Naive thymus-derived CD4-positive, alpha-beta T cell (primary cell): ENCODE data around the gene ARFGEF2. TPM values are rescaled to one million over a fixed set of nuclear protein-coding genes. Genes with fewer than 3 reads are reported as not detected.
"Not testable (repeated sequence)": the region's sequence is repeated elsewhere in the genome, so short reads cannot be mapped to it uniquely, and the experiment has no call there.

Experiments
- ATAC-seq: fragments of 150-1000 bp; cut with Tn5 transposase; 2 replicates; pipeline ENCODE4 v1.10.0; 2021; ENCODE audit warnings: mild to moderate bottlenecking, moderate library complexity
- CTCF ChIA-PET: fragments of 350-600 bp; sonication (Branson Sonifier 250); formaldehyde crosslinking; loops from one replicate; lab custom pipeline; 2021; ENCODE audit warnings: antibody characterized with exemption; lab: Charles Lee
- POLR2A ChIA-PET: fragments of 350-600 bp; sonication (Branson Sonifier 250); formaldehyde crosslinking; loops from one replicate; lab custom pipeline; 2021; ENCODE audit warnings: antibody characterized with exemption, inconsistent platforms; lab: Charles Lee
- DNase-seq, 9 donors: peaks; one replicate each; pipeline versions ENCODE4 v3.0.0 to v3.0.0-alpha.2; 2020 to 2022; ENCODE audit warnings: mixed read lengths in 1 of 9
- H3K27ac ChIP-seq: one replicate; pipeline ENCODE4 v1.7.0; 2013; ENCODE audit warnings: mild to moderate bottlenecking, low read depth, low read length, moderate library complexity
- H3K27me3 ChIP-seq, 2 donors: one replicate each; pipeline ENCODE4 v1.7.0; 2013; ENCODE audit warnings: low read length in 2 of 2, mild to moderate bottlenecking in 2 of 2, moderate library complexity in 2 of 2; ENCODE audit not compliant: control insufficient read depth in 2 of 2, insufficient read depth in 2 of 2
- H3K36me3 ChIP-seq, 3 experiments: 1 replicate in 2 of 3; 2 replicates in 1 of 3; pipeline ENCODE4 v1.7.0; 2013; ENCODE audit warnings: low read length in 3 of 3, mild to moderate bottlenecking in 3 of 3, moderate library complexity in 1 of 3; ENCODE audit not compliant: insufficient read depth in 3 of 3, control insufficient read depth in 2 of 3
- H3K4me1 ChIP-seq, 2 donors: one replicate each; pipeline ENCODE4 v1.7.0; 2013; ENCODE audit warnings: low read length in 2 of 2, mild to moderate bottlenecking in 2 of 2, moderate library complexity in 1 of 2; ENCODE audit not compliant: control insufficient read depth in 2 of 2, insufficient read depth in 2 of 2
- H3K4me3 ChIP-seq: 2 replicates; pipeline ENCODE4 v1.7.0; 2013; ENCODE audit warnings: mild to moderate bottlenecking, low read length
- H3K9me3 ChIP-seq, 3 experiments: 1 replicate in 2 of 3; 2 replicates in 1 of 3; pipeline ENCODE4 v1.7.0; 2013; ENCODE audit warnings: low read length in 3 of 3; ENCODE audit not compliant: control insufficient read depth in 2 of 3
- H3K27ac Mint-ChIP-seq, 9 donors: one replicate each; pipeline ENCODE4 v1.8.0; 2020 to 2022; ENCODE audit warnings: mixed read lengths in 9 of 9, mild to moderate bottlenecking in 8 of 9, moderate library complexity in 5 of 9, inconsistent platforms in 2 of 9
- H3K27me3 Mint-ChIP-seq, 5 donors: one replicate each; pipeline ENCODE4 v1.8.0; 2021 to 2022; ENCODE audit warnings: mixed read lengths in 5 of 5, mild to moderate bottlenecking in 1 of 5
- H3K36me3 Mint-ChIP-seq, 5 donors: one replicate each; pipeline ENCODE4 v1.8.0; 2020 to 2022; ENCODE audit warnings: mixed read lengths in 5 of 5, mild to moderate bottlenecking in 3 of 5, inconsistent platforms in 1 of 5
- H3K4me1 Mint-ChIP-seq, 7 donors: one replicate each; pipeline ENCODE4 v1.8.0; 2020 to 2022; ENCODE audit warnings: mixed read lengths in 7 of 7, mild to moderate bottlenecking in 3 of 7, inconsistent platforms in 1 of 7
- H3K4me3 Mint-ChIP-seq, 10 donors: one replicate each; pipeline ENCODE4 v1.8.0; 2020 to 2022; ENCODE audit warnings: mild to moderate bottlenecking in 10 of 10, mixed read lengths in 10 of 10, moderate library complexity in 6 of 10, inconsistent platforms in 2 of 10
- H3K9me3 Mint-ChIP-seq, 11 donors: one replicate each; pipeline ENCODE4 v1.8.0; 2020 to 2022; ENCODE audit warnings: mixed read lengths in 11 of 11, mild to moderate bottlenecking in 4 of 11, inconsistent platforms in 1 of 11, moderate library complexity in 1 of 11
- intact Hi-C, 2 donors: fragments of 100-400 bp; cut with micrococcal nuclease; formaldehyde crosslinking; loops; one replicate each; pipeline ENCODE4 v1.15.1; 2023
- polyA plus RNA-seq, 2 donors: library from polyadenylated mRNA; unstranded; fragments of 300-500 nt; fragmentation: Illumina TruSeq; gene quantifications; one replicate each; pipeline ENCODE4 v1.2.3, GENCODE V29; 2021
- total RNA-seq, 6 experiments: library from RNA in 5 of 6; stranded (reverse) in 5 of 6; gene quantifications; 1 replicate in 5 of 6; 2 replicates in 1 of 6; pipeline ENCODE4 v1.2.3 and lab custom pipeline; 2021 to 2026

The ARFGEF2 gene
- total and polyA plus RNA-seq, 7 experiments from 2014 or later: 10.1 to 33.5 (median 29.9) TPM

DNA sequence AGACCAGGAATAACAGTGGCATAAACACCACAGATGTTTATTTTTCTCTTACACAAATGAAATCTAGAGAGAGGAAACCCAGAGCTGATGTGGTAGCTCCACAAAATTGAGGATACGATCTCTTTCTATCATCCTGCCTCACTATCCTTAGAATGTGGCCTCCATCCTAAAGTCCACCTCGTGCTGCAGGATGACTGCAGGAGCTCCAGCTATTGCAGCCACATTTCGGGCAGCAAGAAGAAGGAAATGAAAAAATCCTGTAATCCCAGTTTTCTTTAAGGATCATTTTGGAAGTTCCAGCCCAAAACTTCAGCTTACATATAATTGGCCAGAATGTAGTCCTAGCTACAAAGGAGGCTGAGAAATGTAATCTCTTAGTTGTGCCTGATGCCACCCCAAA lies 41.2 kb upstream of the ARFGEF2 start:
- no peak overlapping the region for H3K27ac Mint-ChIP-seq

DNA sequence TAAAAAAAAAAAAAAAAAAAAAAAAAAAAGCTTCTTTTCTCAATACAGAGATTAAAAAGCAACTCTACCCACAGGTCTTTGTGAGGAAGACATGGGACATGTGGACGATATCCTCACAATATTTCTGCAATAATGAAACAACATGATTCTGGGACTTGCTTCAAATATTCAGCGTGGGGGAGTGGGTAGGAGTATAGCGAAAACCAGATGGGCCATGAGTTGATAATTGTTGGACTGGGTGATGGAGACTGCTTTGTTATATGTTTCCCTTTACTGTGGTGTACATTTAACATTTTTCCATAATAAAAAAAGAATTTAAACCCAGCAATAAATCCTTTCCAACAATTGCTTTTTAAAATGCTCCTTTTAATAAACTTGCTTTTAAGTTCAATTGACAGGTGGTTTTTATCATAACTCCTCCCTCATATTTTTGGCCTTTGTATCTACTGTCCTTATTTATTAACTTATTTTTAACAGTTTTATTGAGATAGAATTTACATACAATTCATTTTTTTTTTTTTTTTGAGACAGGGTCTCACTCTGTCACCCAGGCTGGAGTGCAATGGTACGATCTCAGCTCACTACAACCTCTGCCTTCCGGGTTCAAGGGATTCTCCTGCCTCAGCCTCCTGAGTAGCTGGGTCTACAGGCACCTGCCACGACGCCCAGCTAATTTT lies 40.4 kb upstream of the ARFGEF2 start:
- DNase-seq: no peak
- H3K27me3 ChIP-seq: no peaks in the 10 kb centered on the region
- ChIA-PET CTCF (no interaction called here), POLR2A (no interaction called here)
- H3K4me3 Mint-ChIP-seq: no peak overlapping the region
- intact Hi-C loops: no loop called here
- no peak overlapping the region for H3K4me3 ChIP-seq
- H3K36me3 ChIP-seq: no peaks in the 10 kb centered on the region
- no peaks in the 10 kb centered on the region for H3K9me3 Mint-ChIP-seq
- no peaks in the 10 kb centered on the region for H3K4me1 ChIP-seq
- no peaks in the 10 kb centered on the region for H3K36me3 Mint-ChIP-seq
- H3K9me3 ChIP-seq: no peaks in the 10 kb centered on the region
- ATAC-seq: no peak
- no peak overlapping the region for H3K27ac ChIP-seq
- peaks cover 0 to 1% (median 0%) of the 10 kb centered on the region in 7 donors for H3K4me1 Mint-ChIP-seq
- H3K27me3 Mint-ChIP-seq: peaks cover 0 to 2% (median 0%) of the 10 kb centered on the region in 5 donors
- H3K27ac Mint-ChIP-seq: no peak overlapping the region

More for the DNA sequence above, 41.2 kb upstream of the ARFGEF2 start:
- intact Hi-C loops: no loop called here
- ChIA-PET POLR2A (no interaction called here), CTCF (interaction anchor here (0.6 kb wide), 1 partner anchor 35 kb away, joined by 5 read pairs; no protein-coding TSS in a partner anchor)
- Histone ChIP-seq H3K4me1 (no peaks in the 10 kb centered on the region), H3K4me3 (no peak overlapping the region), H3K27me3 (no peaks in the 10 kb centered on the region), H3K36me3 (no peaks in the 10 kb centered on the region), H3K9me3 (no peaks in the 10 kb centered on the region), H3K27ac (no peak overlapping the region)
- ATAC-seq: no peak
- Mint-ChIP-seq H3K9me3 (no peaks in the 10 kb centered on the region), H3K4me3 (no peak overlapping the region), H3K36me3 (no peaks in the 10 kb centered on the region), H3K4me1 (peaks cover 0 to 6% (median 0%) of the 10 kb centered on the region in 7 donors), H3K27me3 (peaks cover 0 to 2% (median 0%) of the 10 kb centered on the region in 5 donors)
- DNase-seq: no peak

DNA sequence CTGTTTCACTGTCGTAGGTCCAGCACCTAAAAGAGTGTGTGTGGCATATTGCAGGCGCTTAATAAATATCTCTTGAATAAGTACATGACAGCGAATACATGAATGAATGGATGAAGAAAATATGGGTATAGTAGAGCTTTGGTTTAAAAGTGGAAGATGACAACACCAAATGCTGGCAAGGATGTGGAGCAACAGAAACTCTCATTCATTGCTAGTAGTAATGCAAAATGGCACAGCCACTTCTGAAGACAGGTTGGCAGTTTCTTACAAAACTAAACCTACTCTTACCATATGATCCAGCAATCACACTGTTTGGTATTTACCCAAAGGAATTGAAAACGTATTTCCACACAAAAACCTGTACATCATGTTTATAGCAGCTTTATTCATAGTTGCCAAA lies 36.3 kb upstream of the ARFGEF2 start:
- Histone ChIP-seq H3K36me3 (no peaks in the 10 kb centered on the region), H3K4me1 (no peaks in the 10 kb centered on the region), H3K27me3 (no peaks in the 10 kb centered on the region), H3K27ac (no peak overlapping the region), H3K4me3 (no peak overlapping the region), H3K9me3 (no peaks in the 10 kb centered on the region)
- no peaks in the 10 kb centered on the region for H3K9me3 Mint-ChIP-seq
- intact Hi-C loops: no loop called here
- H3K4me3 Mint-ChIP-seq: no peak overlapping the region
- DNase-seq (no peak), ATAC-seq (no peak)
- ChIA-PET POLR2A (no interaction called here), CTCF (no interaction called here)
- peaks cover 3 to 14% (median 6%) of the 10 kb centered on the region in 5 donors for H3K27me3 Mint-ChIP-seq
- no peak overlapping the region for H3K27ac Mint-ChIP-seq
- no peaks in the 10 kb centered on the region for H3K36me3 Mint-ChIP-seq
- peaks cover 0 to 1% (median 0%) of the 10 kb centered on the region in 7 donors for H3K4me1 Mint-ChIP-seq

- no peak overlapping the region for H3K4me3 Mint-ChIP-seq
- no peaks in the 10 kb centered on the region for H3K9me3 ChIP-seq
- ATAC-seq: no peak
- peaks cover 3 to 18% (median 8%) of the 10 kb centered on the region in 5 donors for H3K27me3 Mint-ChIP-seq
- POLR2A ChIA-PET: interaction anchor here (0.5 kb wide), 1 partner anchor 14 kb away, joined by 3 read pairs; no protein-coding TSS in a partner anchor
- no peaks in the 10 kb centered on the region for H3K27me3 ChIP-seq
- H3K27ac Mint-ChIP-seq: no peak overlapping the region
- peaks cover 0 to 3% (median 0%) of the 10 kb centered on the region in 7 donors for H3K4me1 Mint-ChIP-seq
- CTCF ChIA-PET: no interaction called here
- no peak overlapping the region for H3K27ac ChIP-seq
- H3K4me1 ChIP-seq: no peaks in the 10 kb centered on the region
- no peak for DNase-seq
- H3K36me3 Mint-ChIP-seq: no peaks in the 10 kb centered on the region
- H3K36me3 ChIP-seq: no peaks in the 10 kb centered on the region
- intact Hi-C loops: no loop called here
- no peaks in the 10 kb centered on the region for H3K9me3 Mint-ChIP-seq
- H3K4me3 ChIP-seq: no peak overlapping the region
Observed at GRCh38 chr20:48886194-48886593, 35.3 kb upstream of the ARFGEF2 start.

GRCh38 chr20:48886811-48887210 lies 34.7 kb upstream of the ARFGEF2 start:
- Mint-ChIP-seq H3K9me3 (no peaks in the 10 kb centered on the region), H3K36me3 (no peaks in the 10 kb centered on the region), H3K27ac (no peak overlapping the region), H3K4me3 (no peak overlapping the region), H3K27me3 (peaks cover 3 to 21% (median 8%) of the 10 kb centered on the region in 5 donors), H3K4me1 (peaks cover 0 to 3% (median 0%) of the 10 kb centered on the region in 7 donors)
- no peak overlapping the region for H3K27ac ChIP-seq
- DNase-seq: no peak
- intact Hi-C loops: no loop called here
- H3K4me3 ChIP-seq: no peak overlapping the region
- no peaks in the 10 kb centered on the region for H3K9me3 ChIP-seq
- ATAC-seq: no peak
- CTCF ChIA-PET: no interaction called here
- no peaks in the 10 kb centered on the region for H3K27me3 ChIP-seq
- no peaks in the 10 kb centered on the region for H3K4me1 ChIP-seq
- no peaks in the 10 kb centered on the region for H3K36me3 ChIP-seq
- POLR2A ChIA-PET: interaction anchor here (0.5 to 0.6 kb wide), 2 partner anchors 13 to 1118 kb away, joined by 3 to 5 read pairs; no protein-coding TSS in a partner anchor

DNA sequence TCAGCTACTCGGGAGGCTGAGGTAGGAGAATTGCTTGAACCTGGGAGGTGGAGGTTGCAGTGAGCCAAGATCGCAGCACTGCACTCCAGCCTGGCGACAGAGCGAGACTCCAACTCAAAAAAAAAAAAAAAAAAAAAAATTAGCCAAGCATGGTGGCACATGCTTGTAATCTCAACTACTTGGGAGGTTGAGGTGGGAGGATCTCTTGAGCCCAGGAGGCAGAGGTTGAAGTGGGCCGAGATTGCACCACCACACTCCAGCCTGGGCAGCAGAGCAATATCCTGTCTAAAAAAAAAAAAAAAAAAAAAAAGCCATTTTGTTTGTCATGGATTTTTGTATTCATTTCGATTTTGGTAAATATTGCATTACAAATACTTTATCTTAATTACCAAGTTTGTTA lies 33.0 kb upstream of the ARFGEF2 start:
- H3K4me1 Mint-ChIP-seq, H3K27ac Mint-ChIP-seq, H3K4me3 Mint-ChIP-seq, H3K36me3 ChIP-seq, H3K9me3 ChIP-seq, H3K36me3 Mint-ChIP-seq, H3K27me3 ChIP-seq, H3K4me1 ChIP-seq, H3K27ac ChIP-seq, ATAC-seq, CTCF ChIA-PET, intact Hi-C loops, H3K4me3 ChIP-seq, H3K9me3 Mint-ChIP-seq, DNase-seq: not testable (repeated sequence)
- POLR2A ChIA-PET: interaction anchor here (0.8 kb wide), 1 partner anchor 29 kb away, joined by 3 read pairs; no protein-coding TSS in a partner anchor
- peaks cover 3 to 29% (median 13%) of the 10 kb centered on the region in 5 donors for H3K27me3 Mint-ChIP-seq
